DMS 273 (cell line): ENCODE data around the gene FAM117A.

Source experiments
- DNase-seq: peaks from one replicate; lab custom pipeline; 2025; ENCODE audit not compliant: unreplicated experiment; lab: John Stamatoyannopoulos, UW

FAM117A gene

GRCh38 chr17:49715216-49715615, 48.7 kb downstream of the FAM117A start:
- DNase-seq: no peak

GRCh38 chr17:49708515-49709183, 55.3 kb downstream of the FAM117A start:
- DNase-seq: no peak

GRCh38 chr17:49707608-49708514, 56.1 kb downstream of the FAM117A start, which contains the start of gene SLC35B1:
Gene SLC35B1, minus strand, starts transcription at chr17:49707964. Its CDS starts 131 bp downstream, at chr17:49707833.
- DNase-seq: peak; percentile 99

- DNase-seq: peak; percentile 58
Measured at GRCh38 chr17:49707246-49707607, 56.7 kb downstream of the FAM117A start.

GRCh38 chr17:49705254-49705653, 58.7 kb downstream of the FAM117A start:
- DNase-seq: no peak

- peak; percentile 78 for DNase-seq
Measured at GRCh38 chr17:49703557-49704277, 60.2 kb downstream of the FAM117A start.

GRCh38 chr17:49700960-49701359, 63.0 kb downstream of the FAM117A start:
- no peak for DNase-seq

GRCh38 chr17:49699966-49700575, 63.9 kb downstream of the FAM117A start:
- DNase-seq: peak; percentile 97

- DNase-seq: no peak
Measured at GRCh38 chr17:49698005-49698404, 65.9 kb downstream of the FAM117A start.

GRCh38 chr17:49696233-49696761, 67.6 kb downstream of the FAM117A start:
- no peak for DNase-seq

- no peak for DNase-seq
Measured at GRCh38 chr17:49695698-49696232, 68.2 kb downstream of the FAM117A start.

- DNase-seq: peak; percentile 70
Measured at GRCh38 chr17:49694847-49695697, 68.9 kb downstream of the FAM117A start.

GRCh38 chr17:49692751-49693150, 71.2 kb downstream of the FAM117A start:
- no peak for DNase-seq

- no peak for DNase-seq
Measured at GRCh38 chr17:49691677-49692191, 72.2 kb downstream of the FAM117A start.

- no peak for DNase-seq
Measured at GRCh38 chr17:49691086-49691676, 72.8 kb downstream of the FAM117A start.

- peak; percentile 47 for DNase-seq
Measured at GRCh38 chr17:49690256-49690655, 73.7 kb downstream of the FAM117A start.

- no peak for DNase-seq
Measured at GRCh38 chr17:49688848-49689247, 75.1 kb downstream of the FAM117A start.

- DNase-seq: no peak
Measured at GRCh38 chr17:49687878-49688491, 75.9 kb downstream of the FAM117A start.
